IgD-negative memory B cell (primary cell): ENCODE measurements around the gene SLC12A6. TPM values are rescaled to one million over a fixed set of nuclear protein-coding genes. Genes with fewer than 3 reads are reported as not detected.
"Not testable (repeated sequence)": the region's sequence is repeated elsewhere in the genome, so short reads cannot be mapped to it uniquely, and the experiment has no call there.

Experiments used
- H3K27ac Mint-ChIP-seq, 3 donors: one replicate each; pipeline ENCODE4 v1.8.0; 2020 to 2022; ENCODE audit warnings: mild to moderate bottlenecking in 3 of 3, mixed read lengths in 3 of 3, moderate library complexity in 1 of 3
- H3K27me3 Mint-ChIP-seq: one replicate; pipeline ENCODE4 v1.8.0; 2021; ENCODE audit warnings: mixed read lengths
- H3K36me3 Mint-ChIP-seq: one replicate; pipeline ENCODE4 v1.8.0; 2020; ENCODE audit warnings: mild to moderate bottlenecking, mixed read lengths
- H3K4me1 Mint-ChIP-seq, 3 donors: one replicate each; pipeline ENCODE4 v1.8.0; 2020 to 2022; ENCODE audit warnings: mixed read lengths in 3 of 3, mild to moderate bottlenecking in 1 of 3
- H3K4me3 Mint-ChIP-seq, 4 donors: one replicate each; pipeline ENCODE4 v1.8.0; 2020 to 2022; ENCODE audit warnings: mild to moderate bottlenecking in 4 of 4, mixed read lengths in 4 of 4, moderate library complexity in 3 of 4
- H3K9me3 Mint-ChIP-seq, 3 donors: one replicate each; pipeline ENCODE4 v1.8.0; 2020 to 2021; ENCODE audit warnings: mixed read lengths in 3 of 3, mild to moderate bottlenecking in 1 of 3
- polyA plus RNA-seq: library from polyadenylated mRNA; unstranded; fragments of 300-500 nt; fragmentation: Illumina TruSeq; gene quantifications from one replicate; pipeline ENCODE4 v1.2.3, GENCODE V29; 2021

Gene SLC12A6
- polyA plus RNA-seq, 1 donor from 2014 or later: 8.7 TPM

- H3K9me3 Mint-ChIP-seq, H3K36me3 Mint-ChIP-seq, H3K27me3 Mint-ChIP-seq, H3K4me3 Mint-ChIP-seq, H3K27ac Mint-ChIP-seq: not testable (repeated sequence)
- peaks cover 12 to 20% (median 15%) of the 10 kb centered on the region in 3 donors for H3K4me1 Mint-ChIP-seq
Measured at GRCh38 chr15:34193272-34193671, 144.3 kb downstream of the SLC12A6 start.

DNA sequence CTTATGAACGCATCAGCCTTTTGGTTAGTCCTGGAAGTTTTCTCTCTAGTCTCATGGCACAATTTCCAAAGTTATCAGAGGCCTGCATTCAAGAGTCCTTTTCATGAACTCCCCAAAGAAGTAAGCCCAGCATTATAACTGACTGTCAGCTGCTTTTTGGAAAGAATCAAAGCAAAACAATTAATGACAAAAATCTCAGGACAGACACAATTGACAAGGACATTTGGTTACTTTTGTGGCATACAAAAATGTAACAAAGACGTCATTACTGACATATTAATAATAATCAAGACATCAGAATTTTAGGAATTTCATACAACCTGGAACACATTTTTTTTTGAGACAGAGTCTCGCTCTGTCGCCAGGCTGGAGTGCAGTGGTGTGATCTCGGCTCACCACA, 148.9 kb downstream of the SLC12A6 start:
- peak overlapping the region in 1 of 3 donors; percentile 23 for H3K27ac Mint-ChIP-seq
- no peaks in the 10 kb centered on the region for H3K9me3 Mint-ChIP-seq
- no peak overlapping the region for H3K4me3 Mint-ChIP-seq
- peaks cover 17 to 27% (median 18%) of the 10 kb centered on the region in 3 donors for H3K4me1 Mint-ChIP-seq
- no peaks in the 10 kb centered on the region for H3K27me3 Mint-ChIP-seq
- peaks cover 12% of the 10 kb centered on the region for H3K36me3 Mint-ChIP-seq

- Mint-ChIP-seq H3K4me3 (peak overlapping the region in 1 of 4 donors; percentile 12), H3K27ac (peak overlapping the region in 1 of 3 donors; percentile 69)
Measured at GRCh38 chr15:34185666-34186065, 151.9 kb downstream of the SLC12A6 start.

DNA sequence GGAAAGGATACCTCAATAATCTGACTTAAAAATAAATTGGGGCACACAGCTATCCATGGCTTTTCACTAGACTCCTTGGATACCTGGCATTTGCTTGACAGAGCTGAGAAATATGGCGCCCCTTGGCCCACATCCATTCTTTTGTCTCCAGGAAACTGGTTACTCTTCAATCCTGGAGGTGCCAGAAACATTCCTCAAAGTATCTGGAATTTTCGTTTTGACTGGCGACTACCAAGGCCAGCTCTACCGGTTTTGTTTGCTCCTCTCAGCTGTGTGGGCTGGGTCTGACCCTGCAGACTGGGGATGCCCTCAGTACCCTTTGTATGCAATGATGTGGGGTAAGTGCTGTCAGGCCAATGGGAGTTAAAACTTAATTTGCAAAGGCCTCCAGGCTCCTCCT, 154.6 kb downstream of the SLC12A6 start:
- Mint-ChIP-seq H3K9me3 (peaks cover 0 to 2% (median 0%) of the 10 kb centered on the region in 3 donors), H3K27ac (no peak overlapping the region), H3K4me3 (no peak overlapping the region), H3K27me3 (no peaks in the 10 kb centered on the region), H3K36me3 (peaks cover 14% of the 10 kb centered on the region), H3K4me1 (peaks cover 9 to 19% (median 12%) of the 10 kb centered on the region in 3 donors)

More at GRCh38 chr15:34185666-34186065, 151.9 kb downstream of the SLC12A6 start:
- Mint-ChIP-seq H3K36me3 (peaks cover 12% of the 10 kb centered on the region), H3K27me3 (no peaks in the 10 kb centered on the region), H3K4me1 (peaks cover 15 to 24% (median 20%) of the 10 kb centered on the region in 3 donors), H3K9me3 (no peaks in the 10 kb centered on the region)

Other genes starting within 250 kb of the SLC12A6 start
- 89.5 TPM for gene EMC7, start 235.9 kb downstream of the SLC12A6 start, polyA plus RNA-seq
- 0.71 TPM for gene PGBD4, start 235.7 kb downstream of the SLC12A6 start, polyA plus RNA-seq
- gene KATNBL1, start 127.7 kb downstream of the SLC12A6 start, polyA plus RNA-seq: 51.6 TPM
- gene EMC4, start 112.8 kb downstream of the SLC12A6 start, polyA plus RNA-seq: 156 TPM
- 350 TPM for gene NOP10, start 5.4 kb upstream of the SLC12A6 start, polyA plus RNA-seq
- gene NUTM1, start 5.5 kb upstream of the SLC12A6 start, polyA plus RNA-seq: not detected
- 8.5 TPM for gene LPCAT4, start 29.4 kb upstream of the SLC12A6 start, polyA plus RNA-seq
- 2.8 TPM for gene GOLGA8A, start 100.0 kb upstream of the SLC12A6 start, polyA plus RNA-seq
- gene GOLGA8B, start 245.9 kb upstream of the SLC12A6 start, polyA plus RNA-seq: 7.6 TPM